ENCODE data around the gene REEP5. TPM values are rescaled to one million over a fixed set of nuclear protein-coding genes. Genes with fewer than 3 reads are reported as not detected.

REEP5 gene
- polyA plus RNA-seq, 3 donors: 83.6 to 200 (median 193) TPM

DNA sequence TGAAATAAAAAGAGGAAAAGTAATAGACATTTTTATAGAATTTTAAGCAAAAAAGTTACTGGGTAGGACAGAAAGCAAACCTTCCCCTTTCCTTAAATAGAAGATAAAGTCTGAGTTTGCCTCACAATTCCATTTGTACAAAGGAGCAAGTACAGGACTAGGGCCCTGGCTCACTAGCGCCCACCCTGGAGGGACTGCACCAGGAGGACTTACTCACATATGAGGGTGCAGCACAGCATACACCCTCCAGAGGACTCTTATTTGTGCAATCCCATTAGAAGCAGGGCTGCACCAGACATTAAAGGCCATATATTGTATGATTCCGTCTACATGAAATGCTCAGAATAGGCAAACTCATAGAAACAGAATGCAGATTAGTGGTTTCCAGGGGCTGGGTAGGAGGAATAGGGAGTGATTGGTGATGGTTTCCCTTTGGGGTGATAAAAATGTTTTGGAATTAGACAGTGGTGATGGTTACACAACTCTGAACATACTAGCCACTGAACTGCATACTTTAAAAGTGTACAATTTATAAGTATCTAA is 4.5 kb downstream of the REEP5 start:
- Histone ChIP-seq H3K79me2 (ENCODE audit: insufficient read depth, low read length) (peaks cover 89% of the 10 kb centered on the region), H3K4me3 (replicated peaks in 1 of 3; ENCODE audit: low read depth in 2 of 3, low read length in 3 of 3) (no peak overlapping the region), H3K27ac (ENCODE audit: low read depth in 1 of 2, low read length in 2 of 2) (peak overlapping the region in 1 of 2 donors; percentile 54), H3K4me2 (replicated peaks; ENCODE audit: extremely low read depth, low read length, poor library complexity, severe bottlenecking) (no peak overlapping the region), H3K9ac (ENCODE audit: insufficient read depth, low read length, poor library complexity, severe bottlenecking) (no peak overlapping the region), H3K36me3 (replicated peaks in 1 of 2; ENCODE audit: control insufficient read depth in 1 of 2, insufficient read depth in 2 of 2, low read length in 2 of 2) (peaks cover 37 to 68% of the 10 kb centered on the region in 2 donors), H3K27me3 (ENCODE audit: control insufficient read depth in 2 of 2, insufficient read depth in 2 of 2, low read length in 2 of 2) (no peaks in the 10 kb centered on the region), H4K20me1 (ENCODE audit: insufficient read depth, low read length) (peaks cover 87% of the 10 kb centered on the region), H3K4me1 (ENCODE audit: control insufficient read depth in 1 of 2, insufficient read depth in 2 of 2, low read length in 2 of 2) (peaks cover 48 to 75% of the 10 kb centered on the region in 2 donors), H3K9me3 (replicated peaks in 1 of 2; ENCODE audit: control insufficient read depth in 1 of 2, insufficient read depth in 1 of 2, low read length in 2 of 2) (no peaks in the 10 kb centered on the region), H2AFZ (ENCODE audit: insufficient read depth, low read depth, low read length, poor library complexity, severe bottlenecking) (no peak overlapping the region)
- Mint-ChIP-seq H3K36me3 (peaks cover 54 to 62% of the 10 kb centered on the region in 2 donors), H3K4me1 (peaks cover 68% of the 10 kb centered on the region), H3K9me3 (peaks cover 0 to 6% (median 0%) of the 10 kb centered on the region in 7 donors), H3K4me3 (no peak overlapping the region), H3K27me3 (ENCODE audit: low read depth in 3 of 3) (peaks cover 0 to 4% (median 0%) of the 10 kb centered on the region in 3 donors), H3K27ac (peak overlapping the region in 5 of 7 donors; percentile 40 to 66 (median 61))
- no peak for DNase-seq
- intact Hi-C loops (cut with micrococcal nuclease): no loop called here
- WGBS (ENCODE audit: insufficient coverage): 100% methylated on average over 2 of the region's 2 CpGs
- TF ChIP-seq, protein P1, sequence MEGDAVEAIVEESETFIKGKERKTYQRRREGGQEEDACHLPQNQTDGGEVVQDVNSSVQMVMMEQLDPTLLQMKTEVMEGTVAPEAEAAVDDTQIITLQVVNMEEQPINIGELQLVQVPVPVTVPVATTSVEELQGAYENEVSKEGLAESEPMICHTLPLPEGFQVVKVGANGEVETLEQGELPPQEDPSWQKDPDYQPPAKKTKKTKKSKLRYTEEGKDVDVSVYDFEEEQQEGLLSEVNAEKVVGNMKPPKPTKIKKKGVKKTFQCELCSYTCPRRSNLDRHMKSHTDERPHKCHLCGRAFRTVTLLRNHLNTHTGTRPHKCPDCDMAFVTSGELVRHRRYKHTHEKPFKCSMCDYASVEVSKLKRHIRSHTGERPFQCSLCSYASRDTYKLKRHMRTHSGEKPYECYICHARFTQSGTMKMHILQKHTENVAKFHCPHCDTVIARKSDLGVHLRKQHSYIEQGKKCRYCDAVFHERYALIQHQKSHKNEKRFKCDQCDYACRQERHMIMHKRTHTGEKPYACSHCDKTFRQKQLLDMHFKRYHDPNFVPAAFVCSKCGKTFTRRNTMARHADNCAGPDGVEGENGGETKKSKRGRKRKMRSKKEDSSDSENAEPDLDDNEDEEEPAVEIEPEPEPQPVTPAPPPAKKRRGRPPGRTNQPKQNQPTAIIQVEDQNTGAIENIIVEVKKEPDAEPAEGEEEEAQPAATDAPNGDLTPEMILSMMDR (IDR thresholded peaks at IDR 0.05): no peak

DNA sequence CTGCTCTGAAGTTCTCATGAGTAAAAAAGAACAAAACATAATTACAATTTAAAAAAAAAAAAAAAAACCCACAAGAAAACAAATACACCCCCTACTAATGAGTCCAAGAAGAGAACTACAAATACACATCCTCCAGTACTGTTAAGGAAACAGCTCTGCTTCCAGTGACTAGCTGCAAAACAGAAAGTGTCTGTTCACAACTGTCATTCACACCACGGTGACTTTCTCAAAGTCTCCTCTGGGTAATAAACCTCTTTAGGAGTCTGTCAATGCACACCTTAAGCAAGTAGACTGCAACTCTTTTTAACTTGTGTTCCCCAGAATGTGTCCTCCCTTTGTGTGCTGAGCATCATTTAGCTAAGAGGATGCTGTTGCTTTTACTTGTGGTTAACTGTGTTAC is 6.2 kb downstream of the REEP5 start:
- TF ChIP-seq, protein P1 (IDR thresholded peaks at IDR 0.05): no peak
- Histone ChIP-seq H3K27ac (ENCODE audit: low read depth in 1 of 2, low read length in 2 of 2) (peak overlapping the region in 1 of 2 donors; percentile 17), H3K9me3 (replicated peaks in 1 of 2; ENCODE audit: control insufficient read depth in 1 of 2, insufficient read depth in 1 of 2, low read length in 2 of 2) (no peaks in the 10 kb centered on the region), H3K4me3 (replicated peaks in 1 of 3; ENCODE audit: low read depth in 2 of 3, low read length in 3 of 3) (no peak overlapping the region), H3K4me2 (replicated peaks; ENCODE audit: extremely low read depth, low read length, poor library complexity, severe bottlenecking) (no peak overlapping the region), H3K27me3 (ENCODE audit: control insufficient read depth in 2 of 2, insufficient read depth in 2 of 2, low read length in 2 of 2) (no peaks in the 10 kb centered on the region), H4K20me1 (ENCODE audit: insufficient read depth, low read length) (peaks cover 100% of the 10 kb centered on the region), H3K79me2 (ENCODE audit: insufficient read depth, low read length) (peaks cover 100% of the 10 kb centered on the region), H2AFZ (ENCODE audit: insufficient read depth, low read depth, low read length, poor library complexity, severe bottlenecking) (no peak overlapping the region), H3K36me3 (replicated peaks in 1 of 2; ENCODE audit: control insufficient read depth in 1 of 2, insufficient read depth in 2 of 2, low read length in 2 of 2) (peaks cover 43 to 85% of the 10 kb centered on the region in 2 donors), H3K9ac (ENCODE audit: insufficient read depth, low read length, poor library complexity, severe bottlenecking) (no peak overlapping the region), H3K4me1 (ENCODE audit: control insufficient read depth in 1 of 2, insufficient read depth in 2 of 2, low read length in 2 of 2) (peaks cover 44 to 67% of the 10 kb centered on the region in 2 donors)
- H3K27ac Mint-ChIP-seq: peak overlapping the region in 5 of 7 donors; percentile 9 to 83 (median 53)
- peaks cover 62% of the 10 kb centered on the region for H3K4me1 Mint-ChIP-seq
- no peak overlapping the region for H3K4me3 Mint-ChIP-seq
- H3K9me3 Mint-ChIP-seq: no peaks in the 10 kb centered on the region
- intact Hi-C loops (cut with micrococcal nuclease): no loop called here
- no CpG with 5 or more reads among the region's 1 CpG for WGBS (ENCODE audit: insufficient coverage)
- peaks cover 0 to 4% (median 0%) of the 10 kb centered on the region in 3 donors for H3K27me3 Mint-ChIP-seq (ENCODE audit: low read depth in 3 of 3)
- H3K36me3 Mint-ChIP-seq: peaks cover 61 to 74% of the 10 kb centered on the region in 2 donors
- no peak for DNase-seq

Data from CD14-positive monocyte (primary cell).